ENCODE results near the gene L3HYPDH.
A peak's percentile ranks its signal among the peaks of the same experiment; 100 is the strongest.

L3HYPDH gene

GRCh38 chr14:59509101-59509500 lies 24.9 kb upstream of the L3HYPDH start:
- Histone ChIP-seq H3K36me3 (replicated peaks in 1 of 2; ENCODE audit: control insufficient read depth in 2 of 2, insufficient read depth in 2 of 2, low read length in 2 of 2) (peaks cover 1 to 9% of the 10 kb centered on the region in 2 donors), H3K79me1 (ENCODE audit: low read depth, low read length) (peaks cover 1% of the 10 kb centered on the region), H3K9me3 (replicated peaks in 1 of 2; ENCODE audit: control insufficient read depth in 2 of 2, insufficient read depth in 1 of 2, low read depth in 1 of 2, low read length in 2 of 2) (no peaks in the 10 kb centered on the region), H3K4ac (ENCODE audit: low read length) (no peak overlapping the region), H4K8ac (ENCODE audit: low read depth, low read length) (no peak overlapping the region), H2BK15ac (ENCODE audit: low read length) (no peak overlapping the region), H3K18ac (ENCODE audit: low read length) (no peak overlapping the region), H3K4me3 (ENCODE audit: low read length in 2 of 2) (no peak overlapping the region), H4K91ac (ENCODE audit: low read depth, low read length, poor library complexity) (no peak overlapping the region), H2BK5ac (ENCODE audit: low read length) (no peak overlapping the region), H2AK5ac (ENCODE audit: low read depth, low read length) (no peak overlapping the region), H2BK120ac (ENCODE audit: low read depth, low read length) (no peak overlapping the region), H3K9ac (ENCODE audit: low read depth, low read length, poor library complexity) (no peak overlapping the region), H3K27ac (replicated peaks; ENCODE audit: low read length) (no peak overlapping the region), H3K14ac (ENCODE audit: low read length) (no peak overlapping the region), H3K4me1 (ENCODE audit: control insufficient read depth in 2 of 2, insufficient read depth in 1 of 2, low read depth in 1 of 2, low read length in 2 of 2) (peaks cover 0 to 4% of the 10 kb centered on the region in 2 donors), H2BK12ac (ENCODE audit: low read length) (no peak overlapping the region), H3K23ac (ENCODE audit: low read depth, low read length, poor library complexity) (no peak overlapping the region), H2AFZ (ENCODE audit: low read length) (no peak overlapping the region), H3K4me2 (ENCODE audit: insufficient read depth, low read length, poor library complexity, severe bottlenecking) (no peak overlapping the region), H3K27me3 (ENCODE audit: control insufficient read depth in 3 of 3, insufficient read depth in 3 of 3, low read depth in 1 of 3, low read length in 3 of 3) (no peaks in the 10 kb centered on the region)
- DNase-seq (ENCODE audit: low spot score) = no peak
- WGBS, 2 donors (ENCODE audit: extremely low coverage in 2 of 2, insufficient read length in 2 of 2, insufficient replicate concordance in 1 of 2) = no CpG with 5 or more reads among the region's 3 CpGs

- no peak overlapping the region for H3K4me2 ChIP-seq (ENCODE audit: insufficient read depth, low read length, poor library complexity, severe bottlenecking)
- peaks cover 0 to 4% of the 10 kb centered on the region in 2 donors for H3K4me1 ChIP-seq (ENCODE audit: control insufficient read depth in 2 of 2, insufficient read depth in 1 of 2, low read depth in 1 of 2, low read length in 2 of 2)
- no peak overlapping the region for H3K9ac ChIP-seq (ENCODE audit: low read depth, low read length, poor library complexity)
- no peaks in the 10 kb centered on the region for H3K9me3 ChIP-seq (replicated peaks in 1 of 2; ENCODE audit: control insufficient read depth in 2 of 2, insufficient read depth in 1 of 2, low read depth in 1 of 2, low read length in 2 of 2)
- H4K8ac ChIP-seq (ENCODE audit: low read depth, low read length) = no peak overlapping the region
- H3K27me3 ChIP-seq (ENCODE audit: control insufficient read depth in 3 of 3, insufficient read depth in 3 of 3, low read depth in 1 of 3, low read length in 3 of 3) = no peaks in the 10 kb centered on the region
- no peak overlapping the region for H3K23ac ChIP-seq (ENCODE audit: low read depth, low read length, poor library complexity)
- H2AK5ac ChIP-seq (ENCODE audit: low read depth, low read length) = no peak overlapping the region
- no peak overlapping the region for H3K4ac ChIP-seq (ENCODE audit: low read length)
- no peak overlapping the region for H2BK5ac ChIP-seq (ENCODE audit: low read length)
- peaks cover 4 to 23% of the 10 kb centered on the region in 2 donors for H3K36me3 ChIP-seq (replicated peaks in 1 of 2; ENCODE audit: control insufficient read depth in 2 of 2, insufficient read depth in 2 of 2, low read length in 2 of 2)
- no peak overlapping the region for H3K14ac ChIP-seq (ENCODE audit: low read length)
- H2BK120ac ChIP-seq (ENCODE audit: low read depth, low read length) = no peak overlapping the region
- no peak overlapping the region for H4K91ac ChIP-seq (ENCODE audit: low read depth, low read length, poor library complexity)
- WGBS, 2 donors (ENCODE audit: extremely low coverage in 2 of 2, insufficient read length in 2 of 2, insufficient replicate concordance in 1 of 2) = no CpG with 5 or more reads among the region's 3 CpGs
- H2AFZ ChIP-seq (ENCODE audit: low read length) = no peak overlapping the region
- DNase-seq (ENCODE audit: low spot score) = no peak
- H2BK12ac ChIP-seq (ENCODE audit: low read length) = no peak overlapping the region
- no peak overlapping the region for H2BK15ac ChIP-seq (ENCODE audit: low read length)
- H3K4me3 ChIP-seq (ENCODE audit: low read length in 2 of 2) = no peak overlapping the region
- H3K79me1 ChIP-seq (ENCODE audit: low read depth, low read length) = peaks cover 1% of the 10 kb centered on the region
- no peak overlapping the region for H3K18ac ChIP-seq (ENCODE audit: low read length)
- H3K27ac ChIP-seq (replicated peaks; ENCODE audit: low read length) = no peak overlapping the region
These were observed 23.5 kb upstream of the L3HYPDH start for GRCh38 chr14:59507752-59508103.

GRCh38 chr14:59507063-59507751 lies 23.0 kb upstream of the L3HYPDH start:
- Histone ChIP-seq H3K9ac (ENCODE audit: low read depth, low read length, poor library complexity) (no peak overlapping the region), H3K4me1 (ENCODE audit: control insufficient read depth in 2 of 2, insufficient read depth in 1 of 2, low read depth in 1 of 2, low read length in 2 of 2) (peaks cover 0 to 3% of the 10 kb centered on the region in 2 donors), H2AFZ (ENCODE audit: low read length) (no peak overlapping the region), H4K8ac (ENCODE audit: low read depth, low read length) (no peak overlapping the region), H3K4me3 (ENCODE audit: low read length in 2 of 2) (no peak overlapping the region), H3K4me2 (ENCODE audit: insufficient read depth, low read length, poor library complexity, severe bottlenecking) (no peak overlapping the region), H4K91ac (ENCODE audit: low read depth, low read length, poor library complexity) (no peak overlapping the region), H2AK5ac (ENCODE audit: low read depth, low read length) (no peak overlapping the region), H2BK5ac (ENCODE audit: low read length) (no peak overlapping the region), H2BK120ac (ENCODE audit: low read depth, low read length) (no peak overlapping the region), H2BK15ac (ENCODE audit: low read length) (no peak overlapping the region), H3K27me3 (ENCODE audit: control insufficient read depth in 3 of 3, insufficient read depth in 3 of 3, low read depth in 1 of 3, low read length in 3 of 3) (no peaks in the 10 kb centered on the region), H3K27ac (replicated peaks; ENCODE audit: low read length) (no peak overlapping the region), H3K36me3 (replicated peaks in 1 of 2; ENCODE audit: control insufficient read depth in 2 of 2, insufficient read depth in 2 of 2, low read length in 2 of 2) (peaks cover 4 to 28% of the 10 kb centered on the region in 2 donors), H3K4ac (ENCODE audit: low read length) (no peak overlapping the region), H3K18ac (ENCODE audit: low read length) (no peak overlapping the region), H3K79me1 (ENCODE audit: low read depth, low read length) (peaks cover 1% of the 10 kb centered on the region), H3K14ac (ENCODE audit: low read length) (no peak overlapping the region), H3K9me3 (replicated peaks in 1 of 2; ENCODE audit: control insufficient read depth in 2 of 2, insufficient read depth in 1 of 2, low read depth in 1 of 2, low read length in 2 of 2) (no peaks in the 10 kb centered on the region), H2BK12ac (ENCODE audit: low read length) (no peak overlapping the region), H3K23ac (ENCODE audit: low read depth, low read length, poor library complexity) (no peak overlapping the region)
- DNase-seq (ENCODE audit: low spot score) = peak; percentile 63

- Histone ChIP-seq H3K4me2 (ENCODE audit: insufficient read depth, low read length, poor library complexity, severe bottlenecking) (no peak overlapping the region), H3K4me3 (ENCODE audit: low read length in 2 of 2) (no peak overlapping the region), H3K27ac (replicated peaks; ENCODE audit: low read length) (no peak overlapping the region), H3K23ac (ENCODE audit: low read depth, low read length, poor library complexity) (no peak overlapping the region), H3K79me1 (ENCODE audit: low read depth, low read length) (no peaks in the 10 kb centered on the region), H2AFZ (ENCODE audit: low read length) (no peak overlapping the region), H3K36me3 (replicated peaks in 1 of 2; ENCODE audit: control insufficient read depth in 2 of 2, insufficient read depth in 2 of 2, low read length in 2 of 2) (peaks cover 6 to 68% of the 10 kb centered on the region in 2 donors), H3K9ac (ENCODE audit: low read depth, low read length, poor library complexity) (no peak overlapping the region), H3K4me1 (ENCODE audit: control insufficient read depth in 2 of 2, insufficient read depth in 1 of 2, low read depth in 1 of 2, low read length in 2 of 2) (no peaks in the 10 kb centered on the region), H2BK5ac (ENCODE audit: low read length) (no peak overlapping the region), H3K9me3 (replicated peaks in 1 of 2; ENCODE audit: control insufficient read depth in 2 of 2, insufficient read depth in 1 of 2, low read depth in 1 of 2, low read length in 2 of 2) (no peaks in the 10 kb centered on the region), H3K27me3 (ENCODE audit: control insufficient read depth in 3 of 3, insufficient read depth in 3 of 3, low read depth in 1 of 3, low read length in 3 of 3) (no peaks in the 10 kb centered on the region), H2BK15ac (ENCODE audit: low read length) (no peak overlapping the region), H4K8ac (ENCODE audit: low read depth, low read length) (no peak overlapping the region), H2AK5ac (ENCODE audit: low read depth, low read length) (no peak overlapping the region), H2BK12ac (ENCODE audit: low read length) (no peak overlapping the region), H3K18ac (ENCODE audit: low read length) (no peak overlapping the region), H3K14ac (ENCODE audit: low read length) (no peak overlapping the region), H4K91ac (ENCODE audit: low read depth, low read length, poor library complexity) (no peak overlapping the region), H2BK120ac (ENCODE audit: low read depth, low read length) (no peak overlapping the region), H3K4ac (ENCODE audit: low read length) (no peak overlapping the region)
- no peak for DNase-seq (ENCODE audit: low spot score)
- no CpG with 5 or more reads among the region's 4 CpGs for WGBS, 2 donors (ENCODE audit: extremely low coverage in 2 of 2, insufficient read length in 2 of 2, insufficient replicate concordance in 1 of 2)
These were observed 19.0 kb upstream of the L3HYPDH start for GRCh38 chr14:59503256-59503655.
